ENCODE data around the gene DSCAML1.

DNA sequence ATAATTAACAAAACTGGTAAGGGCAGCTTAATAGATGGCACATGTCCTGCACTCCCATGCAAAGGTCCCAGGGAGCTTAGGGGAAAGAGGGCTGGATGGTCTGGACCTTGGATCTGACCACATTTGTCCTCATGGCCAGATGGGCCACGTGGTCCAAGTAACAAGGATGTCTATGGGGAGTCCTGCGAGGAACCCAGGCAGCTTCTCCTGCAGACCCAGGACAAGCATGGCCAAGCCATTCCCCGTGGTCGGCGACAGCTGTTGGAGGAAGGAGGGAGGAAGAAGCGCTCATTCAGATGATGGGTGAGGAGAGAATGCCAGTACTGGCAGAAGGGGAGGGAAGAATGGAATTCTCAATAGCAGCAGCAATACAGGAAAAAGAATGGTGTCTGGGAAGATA is 109.2 kb downstream of the DSCAML1 start:
- TF ChIP-seq POLR2AphosphoS5 (IDR thresholded peaks at IDR 0.05; ENCODE audit: low read depth, low read length) (no peak), POLR2A (IDR thresholded peaks at IDR 0.05; ENCODE audit: borderline replicate concordance, extremely low read depth, insufficient read depth, insufficient read length) (no peak), ZBTB33 (IDR thresholded peaks at IDR 0.05; ENCODE audit: extremely low read depth, insufficient replicate concordance, low read length) (no peak), RAD21 (IDR thresholded peaks at IDR 0.05; ENCODE audit: low read depth) (no peak), CEBPB (IDR thresholded peaks at IDR 0.05; ENCODE audit: low read depth) (no peak), ZFX (IDR thresholded peaks at IDR 0.05) (no peak), SP1 (IDR thresholded peaks at IDR 0.05; ENCODE audit: low read depth) (no peak), EZH2phosphoT487 (IDR thresholded peaks at IDR 0.05; ENCODE audit: borderline replicate concordance) (no peak), ZNF274 (IDR thresholded peaks at IDR 0.05; ENCODE audit: low read depth, low read length) (no peak)
- TF ChIP-seq, protein P1, sequence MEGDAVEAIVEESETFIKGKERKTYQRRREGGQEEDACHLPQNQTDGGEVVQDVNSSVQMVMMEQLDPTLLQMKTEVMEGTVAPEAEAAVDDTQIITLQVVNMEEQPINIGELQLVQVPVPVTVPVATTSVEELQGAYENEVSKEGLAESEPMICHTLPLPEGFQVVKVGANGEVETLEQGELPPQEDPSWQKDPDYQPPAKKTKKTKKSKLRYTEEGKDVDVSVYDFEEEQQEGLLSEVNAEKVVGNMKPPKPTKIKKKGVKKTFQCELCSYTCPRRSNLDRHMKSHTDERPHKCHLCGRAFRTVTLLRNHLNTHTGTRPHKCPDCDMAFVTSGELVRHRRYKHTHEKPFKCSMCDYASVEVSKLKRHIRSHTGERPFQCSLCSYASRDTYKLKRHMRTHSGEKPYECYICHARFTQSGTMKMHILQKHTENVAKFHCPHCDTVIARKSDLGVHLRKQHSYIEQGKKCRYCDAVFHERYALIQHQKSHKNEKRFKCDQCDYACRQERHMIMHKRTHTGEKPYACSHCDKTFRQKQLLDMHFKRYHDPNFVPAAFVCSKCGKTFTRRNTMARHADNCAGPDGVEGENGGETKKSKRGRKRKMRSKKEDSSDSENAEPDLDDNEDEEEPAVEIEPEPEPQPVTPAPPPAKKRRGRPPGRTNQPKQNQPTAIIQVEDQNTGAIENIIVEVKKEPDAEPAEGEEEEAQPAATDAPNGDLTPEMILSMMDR (IDR thresholded peaks at IDR 0.05 in 2 of 3, conservative IDR thresholded peaks at IDR 0.05 in 1 of 3; ENCODE audit: borderline replicate concordance in 1 of 3, insufficient read depth in 1 of 3, low read depth in 2 of 3, low read length in 2 of 3): no peak
- TF ChIP-seq, protein P2, sequence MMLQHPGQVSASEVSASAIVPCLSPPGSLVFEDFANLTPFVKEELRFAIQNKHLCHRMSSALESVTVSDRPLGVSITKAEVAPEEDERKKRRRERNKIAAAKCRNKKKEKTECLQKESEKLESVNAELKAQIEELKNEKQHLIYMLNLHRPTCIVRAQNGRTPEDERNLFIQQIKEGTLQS (IDR thresholded peaks at IDR 0.05): no peak

Measured in HCT116 (cell line).